GM21515 (cell line): Measurements from ENCODE around the gene RAE1.

Experiments
- ATAC-seq: cut with Tn5 transposase; IDR thresholded peaks from one replicate; pipeline ENCODE4 v1.9.1; 2021; ENCODE audit not compliant: unreplicated experiment

RAE1 gene

GRCh38 chr20:57385940-57386339, 34.9 kb downstream of the RAE1 start:
- ATAC-seq = no peak

GRCh38 chr20:57386762-57387161, 35.7 kb downstream of the RAE1 start:
- ATAC-seq = no peak

GRCh38 chr20:57387463-57387862, 36.4 kb downstream of the RAE1 start:
- no peak for ATAC-seq

GRCh38 chr20:57387945-57388371, 36.9 kb downstream of the RAE1 start:
- no peak for ATAC-seq

GRCh38 chr20:57388953-57389694, 38.1 kb downstream of the RAE1 start:
- no peak for ATAC-seq

GRCh38 chr20:57389695-57390603, 38.9 kb downstream of the RAE1 start:
- peak; percentile 9 for ATAC-seq

- ATAC-seq = peak; percentile 48
These were observed 39.8 kb downstream of the RAE1 start, which contains the start of gene RBM38 for GRCh38 chr20:57390604-57391438. Gene RBM38 (plus strand): TSS chr20:57391396. CDS start chr20:57391582, 186 bp downstream.

GRCh38 chr20:57391439-57392301, 40.6 kb downstream of the RAE1 start:
- ATAC-seq = peak; percentile 1

GRCh38 chr20:57392512-57393271, 41.6 kb downstream of the RAE1 start:
- ATAC-seq = no peak

- no peak for ATAC-seq
These were observed 42.5 kb downstream of the RAE1 start for GRCh38 chr20:57393321-57394120.

GRCh38 chr20:57394121-57395082, 43.3 kb downstream of the RAE1 start:
- ATAC-seq = no peak

- ATAC-seq = no peak
These were observed 44.3 kb downstream of the RAE1 start for GRCh38 chr20:57395111-57395966.

- no peak for ATAC-seq
These were observed 45.3 kb downstream of the RAE1 start for GRCh38 chr20:57396212-57396983.

GRCh38 chr20:57396984-57397692, 46.1 kb downstream of the RAE1 start:
- ATAC-seq = no peak

GRCh38 chr20:57397693-57398108, 46.6 kb downstream of the RAE1 start:
- peak; percentile 10 for ATAC-seq
